HEK293 (cell line): ENCODE data around the gene LDB2.

Experiments
- CTCF ChIA-PET: fragments of 350-600 bp; formaldehyde crosslinking; extraction: SDS; loops from one replicate; lab custom pipeline; 2021; ENCODE audit warnings: antibody characterized with exemption; lab: Yijun Ruan, JAX
- POLR2A ChIA-PET: fragments of 300-600 bp; formaldehyde crosslinking; extraction: SDS; loops from one replicate; lab custom pipeline; 2020; ENCODE audit warnings: antibody characterized with exemption, inconsistent platforms; lab: Yijun Ruan, JAX
- H3K27ac ChIP-seq: fragments of 200-500 bp; sonication (Bioruptor generic); 2 replicates; pipeline ENCODE4 v1.5.1; 2014; ENCODE audit warnings: low read depth, low read length, control low read depth, inconsistent platforms; ENCODE audit errors: extremely low read depth
- H3K36me3 ChIP-seq, 2 experiments: fragments of 200-500 bp in 1 of 2; sonication (Bioruptor generic) in 1 of 2; 1 replicate in 1 of 2; 2 replicates in 1 of 2; pipeline ENCODE4 v1.5.1; 2014 to 2017; ENCODE audit warnings: inconsistent platforms in 2 of 2, low read length in 2 of 2; ENCODE audit not compliant: control insufficient read depth in 2 of 2, insufficient read depth in 1 of 2
- H3K4me1 ChIP-seq: fragments of 200-500 bp; sonication (Bioruptor generic); 2 replicates; pipeline ENCODE4 v1.5.1; 2014; ENCODE audit warnings: mild to moderate bottlenecking, low read length, inconsistent platforms; ENCODE audit not compliant: control insufficient read depth, insufficient read depth
- H3K4me3 ChIP-seq: 2 replicates; pipeline ENCODE4 v1.5.1; 2011; ENCODE audit warnings: low read depth, mild to moderate bottlenecking, control low read depth, low read length, moderate library complexity
- H3K9me3 ChIP-seq: fragments of 200-500 bp; sonication (Bioruptor generic); 2 replicates; pipeline ENCODE4 v1.5.1; 2014; ENCODE audit warnings: low read depth, low read length, inconsistent platforms; ENCODE audit not compliant: control insufficient read depth, insufficient read depth
- KLF8 ChIP-seq: fragments of 450-650 bp; formaldehyde crosslinking; IDR thresholded peaks from 2 replicates; pipeline ENCODE4 v1.5.1; 2016; ENCODE audit warnings: missing biosample characterization, missing genetic modification characterization
- SP3 ChIP-seq: fragments of 450-650 bp; formaldehyde crosslinking; IDR thresholded peaks from 2 replicates; pipeline ENCODE4 v1.5.1; 2016; ENCODE audit warnings: missing biosample characterization, missing genetic modification characterization
- ZFP3 ChIP-seq: fragments of 450-650 bp; formaldehyde crosslinking; IDR thresholded peaks from 2 replicates; pipeline ENCODE4 v1.5.1; 2016; ENCODE audit warnings: low read depth, missing biosample characterization, missing genetic modification characterization
- ZFP69B ChIP-seq: fragments of 450-650 bp; formaldehyde crosslinking; IDR thresholded peaks from 2 replicates; pipeline ENCODE4 v1.5.1; 2016; ENCODE audit warnings: missing biosample characterization, missing genetic modification characterization
- ZNF112 ChIP-seq: fragments of 450-650 bp; formaldehyde crosslinking; IDR thresholded peaks from 2 replicates; pipeline ENCODE4 v1.5.0; 2017; ENCODE audit warnings: missing biosample characterization, missing genetic modification characterization
- ZNF140 ChIP-seq: fragments of 450-650 bp; formaldehyde crosslinking; IDR thresholded peaks from 2 replicates; pipeline ENCODE4 v1.5.1; 2016; ENCODE audit warnings: missing biosample characterization, missing genetic modification characterization
- ZNF239 ChIP-seq: fragments of 450-650 bp; formaldehyde crosslinking; IDR thresholded peaks from 2 replicates; pipeline ENCODE4 v1.5.1; 2016; ENCODE audit warnings: missing biosample characterization, missing genetic modification characterization
- ZNF248 ChIP-seq: fragments of 450-650 bp; formaldehyde crosslinking; IDR thresholded peaks from 2 replicates; pipeline ENCODE4 v1.5.1; 2017; ENCODE audit warnings: missing biosample characterization, missing genetic modification characterization
- ZNF274 ChIP-seq, 2 experiments: fragments of 200-500 bp in 1 of 2; fragments of 450-650 bp in 1 of 2; sonication (Bioruptor generic) in 1 of 2; formaldehyde crosslinking in 1 of 2; IDR thresholded peaks; 2 replicates each; pipeline versions ENCODE4 v1.5.1 to v1.6.1; 2014 to 2016; ENCODE audit warnings: borderline replicate concordance in 1 of 2, inconsistent platforms in 1 of 2, low read length in 1 of 2, missing biosample characterization in 1 of 2, missing genetic modification characterization in 1 of 2
- ZNF311 ChIP-seq: fragments of 450-650 bp; formaldehyde crosslinking; IDR thresholded peaks from 2 replicates; pipeline ENCODE4 v1.5.1; 2017; ENCODE audit warnings: missing biosample characterization, missing genetic modification characterization, borderline replicate concordance
- ZNF473 ChIP-seq: fragments of 450-650 bp; formaldehyde crosslinking; IDR thresholded peaks from 2 replicates; pipeline ENCODE4 v1.5.1; 2017; ENCODE audit warnings: missing biosample characterization, missing genetic modification characterization
- ZNF521 ChIP-seq: fragments of 450-650 bp; formaldehyde crosslinking; IDR thresholded peaks from 2 replicates; pipeline ENCODE4 v1.5.1; 2017; ENCODE audit warnings: missing biosample characterization, mild to moderate bottlenecking, missing genetic modification characterization
- ZNF585B ChIP-seq: fragments of 450-650 bp; formaldehyde crosslinking; IDR thresholded peaks from 2 replicates; pipeline ENCODE4 v1.5.1; 2016; ENCODE audit warnings: missing biosample characterization, missing genetic modification characterization
- ZNF768 ChIP-seq: fragments of 450-650 bp; formaldehyde crosslinking; IDR thresholded peaks from 2 replicates; pipeline ENCODE4 v1.5.1; 2018; ENCODE audit warnings: missing biosample characterization, mild to moderate bottlenecking, missing genetic modification characterization
- TF ChIP-seq, protein P1 (sequence below): sonication (generic); formaldehyde crosslinking; IDR thresholded peaks from 2 replicates; pipeline ENCODE4 v1.8.1; 2022; ENCODE audit warnings: mild to moderate bottlenecking, moderate library complexity, missing genetic modification reagents
- TF ChIP-seq, protein P2 (sequence below): fragments of 450-650 bp; formaldehyde crosslinking; IDR thresholded peaks from 2 replicates; pipeline ENCODE4 v1.5.1; 2016; ENCODE audit warnings: missing biosample characterization, missing genetic modification characterization
- TF ChIP-seq, protein P3 (sequence below): fragments of 450-650 bp; formaldehyde crosslinking; IDR thresholded peaks from 2 replicates; pipeline ENCODE4 v1.5.1; 2017; ENCODE audit warnings: missing biosample characterization, missing genetic modification characterization
- TF ChIP-seq, protein P4 (sequence below): fragments of 450-650 bp; formaldehyde crosslinking; IDR thresholded peaks from 2 replicates; pipeline ENCODE4 v1.5.1; 2016; ENCODE audit warnings: missing biosample characterization, missing genetic modification characterization, borderline replicate concordance

The LDB2 gene

DNA sequence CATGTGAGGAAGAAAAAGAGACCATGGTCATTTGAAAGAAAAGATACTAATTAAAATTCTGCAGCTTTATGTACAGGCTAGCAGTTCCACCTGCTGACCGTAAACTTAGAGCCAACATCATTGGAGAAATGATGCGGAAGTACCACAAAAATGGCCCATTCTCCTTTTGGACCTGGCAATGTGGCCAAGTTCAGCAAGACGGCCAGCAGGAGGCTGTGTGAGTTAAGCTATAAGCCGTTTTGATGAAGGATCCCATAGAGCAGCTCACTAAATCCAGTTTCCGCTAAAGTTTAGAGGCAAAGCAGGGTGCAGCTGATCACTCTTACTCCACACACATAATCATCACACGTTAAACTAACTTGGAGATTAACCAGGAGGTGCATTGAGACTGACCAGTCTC is 133.8 kb downstream of the LDB2 start:
- TF ChIP-seq ZFP3 (tag by site-specific recombination) (no peak), ZNF239 (tag by site-specific recombination) (no peak), ZNF248 (no peak)
- TF ChIP-seq, protein P1, sequence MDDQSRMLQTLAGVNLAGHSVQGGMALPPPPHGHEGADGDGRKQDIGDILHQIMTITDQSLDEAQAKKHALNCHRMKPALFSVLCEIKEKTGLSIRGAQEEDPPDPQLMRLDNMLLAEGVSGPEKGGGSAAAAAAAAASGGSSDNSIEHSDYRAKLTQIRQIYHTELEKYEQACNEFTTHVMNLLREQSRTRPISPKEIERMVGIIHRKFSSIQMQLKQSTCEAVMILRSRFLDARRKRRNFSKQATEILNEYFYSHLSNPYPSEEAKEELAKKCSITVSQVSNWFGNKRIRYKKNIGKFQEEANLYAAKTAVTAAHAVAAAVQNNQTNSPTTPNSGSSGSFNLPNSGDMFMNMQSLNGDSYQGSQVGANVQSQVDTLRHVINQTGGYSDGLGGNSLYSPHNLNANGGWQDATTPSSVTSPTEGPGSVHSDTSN: no peak
- TF ChIP-seq, protein P2, sequence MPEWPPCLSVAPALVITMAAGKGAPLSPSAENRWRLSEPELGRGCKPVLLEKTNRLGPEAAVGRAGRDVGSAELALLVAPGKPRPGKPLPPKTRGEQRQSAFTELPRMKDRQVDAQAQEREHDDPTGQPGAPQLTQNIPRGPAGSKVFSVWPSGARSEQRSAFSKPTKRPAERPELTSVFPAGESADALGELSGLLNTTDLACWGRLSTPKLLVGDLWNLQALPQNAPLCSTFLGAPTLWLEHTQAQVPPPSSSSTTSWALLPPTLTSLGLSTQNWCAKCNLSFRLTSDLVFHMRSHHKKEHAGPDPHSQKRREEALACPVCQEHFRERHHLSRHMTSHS: no peak
- TF ChIP-seq, protein P3, sequence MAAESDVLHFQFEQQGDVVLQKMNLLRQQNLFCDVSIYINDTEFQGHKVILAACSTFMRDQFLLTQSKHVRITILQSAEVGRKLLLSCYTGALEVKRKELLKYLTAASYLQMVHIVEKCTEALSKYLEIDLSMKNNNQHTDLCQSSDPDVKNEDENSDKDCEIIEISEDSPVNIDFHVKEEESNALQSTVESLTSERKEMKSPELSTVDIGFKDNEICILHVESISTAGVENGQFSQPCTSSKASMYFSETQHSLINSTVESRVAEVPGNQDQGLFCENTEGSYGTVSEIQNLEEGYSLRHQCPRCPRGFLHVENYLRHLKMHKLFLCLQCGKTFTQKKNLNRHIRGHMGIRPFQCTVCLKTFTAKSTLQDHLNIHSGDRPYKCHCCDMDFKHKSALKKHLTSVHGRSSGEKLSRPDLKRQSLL (tag by site-specific recombination): no peak
- no peaks in the 10 kb centered on the region for H3K4me1 ChIP-seq
- H3K9me3 ChIP-seq: no peaks in the 10 kb centered on the region
- POLR2A ChIA-PET: no interaction called here
- no peak overlapping the region for H3K4me3 ChIP-seq
- CTCF ChIA-PET: interaction anchor here (0.6 kb wide), 1 partner anchor 30 kb away, joined by 3 read pairs; no protein-coding TSS in a partner anchor
- no peak overlapping the region for H3K27ac ChIP-seq
- H3K36me3 ChIP-seq: no peaks in the 10 kb centered on the region

DNA sequence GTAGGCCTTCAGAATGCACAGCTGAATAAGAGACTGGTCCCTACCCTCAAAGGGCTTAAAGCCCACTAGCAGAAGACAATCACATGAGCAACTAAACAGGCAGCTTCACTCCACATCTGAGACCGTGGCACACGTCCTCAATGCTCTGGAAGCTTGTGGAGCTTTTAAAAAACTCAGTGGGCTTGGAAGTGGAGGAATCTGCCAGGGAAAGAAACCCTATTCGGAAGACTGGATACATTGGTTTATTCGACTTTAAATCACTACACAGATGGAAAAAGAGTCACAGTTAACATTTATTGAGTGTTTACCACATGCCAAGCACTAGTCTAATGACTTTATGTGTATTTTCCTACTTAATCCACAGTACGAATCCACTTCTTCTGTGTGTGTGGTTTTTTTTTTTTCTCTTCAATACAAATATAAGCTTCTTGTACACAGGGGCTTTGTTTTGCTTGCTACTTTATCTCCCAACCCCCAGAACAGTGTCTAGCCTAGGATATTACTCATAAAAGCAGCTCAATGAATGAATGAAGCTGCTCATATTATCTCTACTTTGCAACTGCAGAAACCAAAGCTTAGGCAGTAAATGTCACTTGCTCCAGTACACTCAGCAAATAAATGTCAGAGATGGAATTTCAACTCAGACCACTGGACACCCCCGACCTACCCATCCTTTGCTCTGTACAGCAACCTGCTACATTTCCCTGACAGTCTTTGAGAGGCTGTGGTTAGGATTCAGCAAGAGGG is 137.7 kb downstream of the LDB2 start:
- H3K27ac ChIP-seq: no peak overlapping the region
- H3K4me1 ChIP-seq: no peaks in the 10 kb centered on the region
- H3K4me3 ChIP-seq: no peak overlapping the region
- no peaks in the 10 kb centered on the region for H3K9me3 ChIP-seq
- POLR2A ChIA-PET: no interaction called here
- TF ChIP-seq ZNF311 (tag by site-specific recombination): no peak
- TF ChIP-seq SP3 (tag by site-specific recombination): no peak
- TF ChIP-seq ZNF473: no peak
- no peak for TF ChIP-seq ZNF274 (IDR thresholded peaks at IDR 0.05; ENCODE audit: low read length)
- TF ChIP-seq ZNF274 (tag by site-specific recombination; IDR thresholded peaks at IDR 0.05; ENCODE audit: borderline replicate concordance): no peak
- TF ChIP-seq KLF8: no peak
- H3K36me3 ChIP-seq: no peaks in the 10 kb centered on the region
- CTCF ChIA-PET: interaction anchor here (0.6 kb wide), 1 partner anchor 53 kb away, joined by 3 read pairs; no protein-coding TSS in a partner anchor

DNA sequence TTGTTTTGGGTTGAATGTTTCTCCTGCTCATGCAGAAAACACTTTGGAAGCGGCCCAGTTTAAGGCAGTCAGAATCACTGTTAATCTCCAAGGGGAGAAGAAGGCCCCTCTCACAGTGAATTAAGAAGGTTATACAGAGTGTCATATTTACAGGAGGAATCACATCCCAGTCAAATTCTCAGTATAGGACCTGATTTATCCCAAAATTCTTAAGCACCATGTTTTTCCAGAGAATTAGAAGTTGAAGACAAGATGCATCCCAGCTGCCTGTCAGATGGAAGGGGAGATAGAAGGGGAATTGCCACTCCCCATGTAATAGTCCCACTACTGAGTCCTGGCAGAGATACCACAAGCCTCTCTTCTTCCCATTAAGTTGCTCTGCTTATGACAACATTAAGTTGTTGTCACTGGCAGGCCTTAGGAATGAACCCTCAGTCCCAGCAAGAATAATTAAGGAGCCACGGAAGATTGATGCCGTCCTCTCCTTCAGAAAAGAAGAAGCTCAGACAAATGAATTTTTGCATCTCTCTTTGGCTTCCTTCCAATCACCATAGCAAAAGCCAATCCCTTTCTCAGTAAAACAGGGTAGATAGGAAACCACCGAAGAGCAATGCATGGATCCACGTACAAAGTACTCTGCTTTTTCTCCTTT is 138.4 kb downstream of the LDB2 start:
- TF ChIP-seq, protein P4, sequence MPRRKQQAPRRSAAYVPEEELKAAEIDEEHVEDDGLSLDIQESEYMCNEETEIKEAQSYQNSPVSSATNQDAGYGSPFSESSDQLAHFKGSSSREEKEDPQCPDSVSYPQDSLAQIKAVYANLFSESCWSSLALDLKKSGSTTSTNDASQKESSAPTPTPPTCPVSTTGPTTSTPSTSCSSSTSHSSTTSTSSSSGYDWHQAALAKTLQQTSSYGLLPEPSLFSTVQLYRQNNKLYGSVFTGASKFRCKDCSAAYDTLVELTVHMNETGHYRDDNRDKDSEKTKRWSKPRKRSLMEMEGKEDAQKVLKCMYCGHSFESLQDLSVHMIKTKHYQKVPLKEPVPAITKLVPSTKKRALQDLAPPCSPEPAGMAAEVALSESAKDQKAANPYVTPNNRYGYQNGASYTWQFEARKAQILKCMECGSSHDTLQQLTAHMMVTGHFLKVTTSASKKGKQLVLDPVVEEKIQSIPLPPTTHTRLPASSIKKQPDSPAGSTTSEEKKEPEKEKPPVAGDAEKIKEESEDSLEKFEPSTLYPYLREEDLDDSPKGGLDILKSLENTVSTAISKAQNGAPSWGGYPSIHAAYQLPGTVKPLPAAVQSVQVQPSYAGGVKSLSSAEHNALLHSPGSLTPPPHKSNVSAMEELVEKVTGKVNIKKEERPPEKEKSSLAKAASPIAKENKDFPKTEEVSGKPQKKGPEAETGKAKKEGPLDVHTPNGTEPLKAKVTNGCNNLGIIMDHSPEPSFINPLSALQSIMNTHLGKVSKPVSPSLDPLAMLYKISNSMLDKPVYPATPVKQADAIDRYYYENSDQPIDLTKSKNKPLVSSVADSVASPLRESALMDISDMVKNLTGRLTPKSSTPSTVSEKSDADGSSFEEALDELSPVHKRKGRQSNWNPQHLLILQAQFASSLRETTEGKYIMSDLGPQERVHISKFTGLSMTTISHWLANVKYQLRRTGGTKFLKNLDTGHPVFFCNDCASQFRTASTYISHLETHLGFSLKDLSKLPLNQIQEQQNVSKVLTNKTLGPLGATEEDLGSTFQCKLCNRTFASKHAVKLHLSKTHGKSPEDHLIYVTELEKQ: no peak
- TF ChIP-seq ZNF585B (tag by site-specific recombination) (no peak), ZNF768 (tag by site-specific recombination) (no peak), ZFP69B (no peak), ZNF521 (tag by site-specific recombination) (no peak), ZNF112 (no peak), ZNF140 (tag by site-specific recombination) (no peak)
- TF ChIP-seq, all 188 proteins: peak for 0
- CTCF ChIA-PET: no interaction called here
- H3K27ac ChIP-seq: no peak overlapping the region

More for the DNA sequence above, 138.4 kb downstream of the LDB2 start:
- no peaks in the 10 kb centered on the region for H3K4me1 ChIP-seq
- H3K9me3 ChIP-seq: no peaks in the 10 kb centered on the region
- H3K4me3 ChIP-seq: no peak overlapping the region
- no peaks in the 10 kb centered on the region for H3K36me3 ChIP-seq
- POLR2A ChIA-PET: no interaction called here
